ENCODE data around the gene ACSF2. TPM values are rescaled to one million over a fixed set of nuclear protein-coding genes. Genes with fewer than 3 reads are reported as not detected.

Gene ACSF2
- total and polyA plus RNA-seq, 2 of the 13 experiments (the other 11 are each of a cell fraction or from before 2014, with no cell fraction given) = 87.3 to 109 TPM

DNA sequence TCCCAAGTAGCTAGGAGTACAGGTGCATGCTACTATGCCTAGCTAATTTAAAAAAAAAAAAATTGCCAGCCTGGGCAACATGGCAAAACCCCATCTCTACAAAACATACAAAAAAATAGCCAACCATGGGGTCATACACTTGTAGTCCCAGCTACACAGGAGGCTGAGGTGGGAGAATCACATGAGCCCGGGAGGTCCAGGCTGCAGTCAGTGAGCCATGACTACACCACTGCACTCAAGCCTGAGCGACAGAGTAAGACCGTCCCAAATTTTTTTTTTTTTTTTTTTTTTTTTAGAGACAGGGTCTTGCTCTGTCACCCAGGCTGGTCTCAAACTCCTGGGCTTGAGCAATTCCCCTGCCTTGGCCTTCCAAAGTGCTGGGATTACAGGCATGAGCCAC lies 27.9 kb downstream of the ACSF2 start (continued):
- TF ChIP-seq HIC2 (CRISPR knock-in tag; IDR thresholded peaks at IDR 0.05; ENCODE audit: low read depth) (no peak), SRSF4 (IDR thresholded peaks at IDR 0.05; ENCODE audit: low read depth, low read length, poor library complexity, severe bottlenecking) (no peak), TAF15 (IDR thresholded peaks at IDR 0.05; ENCODE audit: low read depth, low read length, poor library complexity, severe bottlenecking) (no peak), ZNF639 (CRISPR knock-in tag; conservative IDR thresholded peaks at IDR 0.05) (no peak), TFDP2 (CRISPR knock-in tag; IDR thresholded peaks at IDR 0.05) (no peak), TEF (CRISPR knock-in tag; IDR thresholded peaks at IDR 0.05) (no peak), ZNF841 (CRISPR knock-in tag; IDR thresholded peaks at IDR 0.05; ENCODE audit: borderline replicate concordance) (no peak), IKZF4 (CRISPR knock-in tag; IDR thresholded peaks at IDR 0.05; ENCODE audit: borderline replicate concordance, low read depth, not compliant biosample characterization) (no peak)
- TF ChIP-seq, protein P1, sequence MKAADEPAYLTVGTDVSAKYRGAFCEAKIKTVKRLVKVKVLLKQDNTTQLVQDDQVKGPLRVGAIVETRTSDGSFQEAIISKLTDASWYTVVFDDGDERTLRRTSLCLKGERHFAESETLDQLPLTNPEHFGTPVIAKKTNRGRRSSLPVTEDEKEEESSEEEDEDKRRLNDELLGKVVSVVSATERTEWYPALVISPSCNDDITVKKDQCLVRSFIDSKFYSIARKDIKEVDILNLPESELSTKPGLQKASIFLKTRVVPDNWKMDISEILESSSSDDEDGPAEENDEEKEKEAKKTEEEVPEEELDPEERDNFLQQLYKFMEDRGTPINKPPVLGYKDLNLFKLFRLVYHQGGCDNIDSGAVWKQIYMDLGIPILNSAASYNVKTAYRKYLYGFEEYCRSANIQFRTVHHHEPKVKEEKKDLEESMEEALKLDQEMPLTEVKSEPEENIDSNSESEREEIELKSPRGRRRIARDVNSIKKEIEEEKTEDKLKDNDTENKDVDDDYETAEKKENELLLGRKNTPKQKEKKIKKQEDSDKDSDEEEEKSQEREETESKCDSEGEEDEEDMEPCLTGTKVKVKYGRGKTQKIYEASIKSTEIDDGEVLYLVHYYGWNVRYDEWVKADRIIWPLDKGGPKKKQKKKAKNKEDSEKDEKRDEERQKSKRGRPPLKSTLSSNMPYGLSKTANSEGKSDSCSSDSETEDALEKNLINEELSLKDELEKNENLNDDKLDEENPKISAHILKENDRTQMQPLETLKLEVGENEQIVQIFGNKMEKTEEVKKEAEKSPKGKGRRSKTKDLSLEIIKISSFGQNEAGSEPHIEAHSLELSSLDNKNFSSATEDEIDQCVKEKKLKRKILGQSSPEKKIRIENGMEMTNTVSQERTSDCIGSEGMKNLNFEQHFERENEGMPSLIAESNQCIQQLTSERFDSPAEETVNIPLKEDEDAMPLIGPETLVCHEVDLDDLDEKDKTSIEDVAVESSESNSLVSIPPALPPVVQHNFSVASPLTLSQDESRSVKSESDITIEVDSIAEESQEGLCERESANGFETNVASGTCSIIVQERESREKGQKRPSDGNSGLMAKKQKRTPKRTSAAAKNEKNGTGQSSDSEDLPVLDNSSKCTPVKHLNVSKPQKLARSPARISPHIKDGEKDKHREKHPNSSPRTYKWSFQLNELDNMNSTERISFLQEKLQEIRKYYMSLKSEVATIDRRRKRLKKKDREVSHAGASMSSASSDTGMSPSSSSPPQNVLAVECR (CRISPR knock-in tag; IDR thresholded peaks at IDR 0.05; ENCODE audit: borderline replicate concordance) = no peak
- TF ChIP-seq, protein P2, sequence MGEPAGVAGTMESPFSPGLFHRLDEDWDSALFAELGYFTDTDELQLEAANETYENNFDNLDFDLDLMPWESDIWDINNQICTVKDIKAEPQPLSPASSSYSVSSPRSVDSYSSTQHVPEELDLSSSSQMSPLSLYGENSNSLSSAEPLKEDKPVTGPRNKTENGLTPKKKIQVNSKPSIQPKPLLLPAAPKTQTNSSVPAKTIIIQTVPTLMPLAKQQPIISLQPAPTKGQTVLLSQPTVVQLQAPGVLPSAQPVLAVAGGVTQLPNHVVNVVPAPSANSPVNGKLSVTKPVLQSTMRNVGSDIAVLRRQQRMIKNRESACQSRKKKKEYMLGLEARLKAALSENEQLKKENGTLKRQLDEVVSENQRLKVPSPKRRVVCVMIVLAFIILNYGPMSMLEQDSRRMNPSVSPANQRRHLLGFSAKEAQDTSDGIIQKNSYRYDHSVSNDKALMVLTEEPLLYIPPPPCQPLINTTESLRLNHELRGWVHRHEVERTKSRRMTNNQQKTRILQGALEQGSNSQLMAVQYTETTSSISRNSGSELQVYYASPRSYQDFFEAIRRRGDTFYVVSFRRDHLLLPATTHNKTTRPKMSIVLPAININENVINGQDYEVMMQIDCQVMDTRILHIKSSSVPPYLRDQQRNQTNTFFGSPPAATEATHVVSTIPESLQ (CRISPR knock-in tag; conservative IDR thresholded peaks at IDR 0.05) = no peak

Data from HepG2 (cell line).